ENCODE results near the gene BMPR2. TPM values are rescaled to one million over a fixed set of nuclear protein-coding genes. Genes with fewer than 3 reads are reported as not detected.
"Not testable (repeated sequence)": the region's sequence is repeated elsewhere in the genome, so short reads cannot be mapped to it uniquely, and the experiment has no call there.

Gene BMPR2
- total RNA-seq, 1 donor from 2014 or later: 17.5 TPM

DNA sequence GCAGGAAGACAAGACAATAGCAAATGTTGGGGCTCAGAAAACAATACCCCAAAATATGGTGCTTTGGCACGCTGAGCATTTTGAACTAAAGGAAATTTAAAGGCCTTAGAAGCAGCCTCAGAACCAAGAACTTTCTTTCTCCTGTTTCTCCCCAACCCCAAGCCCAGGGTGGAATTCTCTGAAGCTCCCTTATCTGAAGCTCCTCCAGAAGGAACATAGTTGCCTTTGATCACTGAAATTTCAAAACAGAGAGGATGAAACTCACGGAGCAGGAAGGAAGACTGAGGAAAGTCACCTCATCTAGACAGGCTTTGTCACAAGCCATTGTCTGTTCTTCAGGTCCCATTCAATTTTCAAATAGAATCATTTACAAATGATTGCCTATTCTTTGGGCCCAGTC, 15.5 kb upstream of the BMPR2 start:
- Mint-ChIP-seq H3K27me3 (ENCODE audit: low read depth) (no peaks in the 10 kb centered on the region), H3K4me1 (peaks cover 5% of the 10 kb centered on the region), H3K9me3 (no peaks in the 10 kb centered on the region), H3K27ac (ENCODE audit: unreplicated experiment) (no peak overlapping the region), H3K4me3 (no peak overlapping the region), H3K36me3 (ENCODE audit: low read depth) (no peaks in the 10 kb centered on the region)
- DNase-seq (ENCODE audit: low read depth, low spot score): no peak
- TF ChIP-seq CTCF (conservative IDR thresholded peaks at IDR 0.05): no peak

DNA sequence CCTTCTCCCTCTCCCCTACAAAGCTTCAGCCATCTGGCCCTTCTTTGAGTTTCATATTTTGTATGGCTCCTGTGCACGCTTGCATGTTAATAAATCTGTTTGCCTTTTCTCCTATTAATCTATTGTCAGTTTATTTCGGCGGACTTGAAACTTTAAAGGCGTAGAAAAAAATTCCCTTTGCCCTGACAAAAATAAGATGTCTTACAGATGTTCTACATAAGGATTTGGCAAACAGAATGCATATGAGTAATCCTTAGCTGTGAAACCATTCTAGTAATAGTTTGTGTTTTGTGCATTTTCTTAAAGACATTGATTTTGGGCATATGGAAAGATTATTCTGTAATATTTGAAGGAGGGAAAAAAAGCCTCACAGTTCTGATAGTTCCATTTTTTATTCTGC, 15.0 kb upstream of the BMPR2 start:
- no peaks in the 10 kb centered on the region for H3K27me3 Mint-ChIP-seq (ENCODE audit: low read depth)
- TF ChIP-seq CTCF (conservative IDR thresholded peaks at IDR 0.05): no peak
- no peaks in the 10 kb centered on the region for H3K9me3 Mint-ChIP-seq
- H3K36me3 Mint-ChIP-seq (ENCODE audit: low read depth): no peaks in the 10 kb centered on the region
- no peak for DNase-seq (ENCODE audit: low read depth, low spot score)
- H3K4me1 Mint-ChIP-seq: peaks cover 3% of the 10 kb centered on the region
- no peak overlapping the region for H3K4me3 Mint-ChIP-seq
- no peak overlapping the region for H3K27ac Mint-ChIP-seq (ENCODE audit: unreplicated experiment)

GRCh38 chr2:202373490-202373889, 2.6 kb upstream of the BMPR2 start:
- Mint-ChIP-seq H3K4me3 (peak overlapping the region; percentile 81), H3K27me3 (ENCODE audit: low read depth) (no peaks in the 10 kb centered on the region), H3K4me1 (peaks cover 29% of the 10 kb centered on the region), H3K9me3 (no peaks in the 10 kb centered on the region), H3K36me3 (ENCODE audit: low read depth) (no peaks in the 10 kb centered on the region), H3K27ac (ENCODE audit: unreplicated experiment) (no peak overlapping the region)
- DNase-seq (ENCODE audit: low read depth, low spot score): no peak
- TF ChIP-seq CTCF (conservative IDR thresholded peaks at IDR 0.05): no peak

- DNase-seq (ENCODE audit: low read depth, low spot score); H3K27ac Mint-ChIP-seq (ENCODE audit: unreplicated experiment); H3K36me3 Mint-ChIP-seq (ENCODE audit: low read depth); H3K27me3 Mint-ChIP-seq (ENCODE audit: low read depth); H3K9me3 Mint-ChIP-seq: not testable (repeated sequence)
- Mint-ChIP-seq H3K4me3 (peak overlapping the region; percentile 100), H3K4me1 (peaks cover 34% of the 10 kb centered on the region)
These were observed 1.7 kb upstream of the BMPR2 start for GRCh38 chr2:202374383-202374782.

- peak overlapping the region; percentile 100 for H3K4me3 Mint-ChIP-seq
- peak; percentile 55 for DNase-seq (ENCODE audit: low read depth, low spot score)
- H3K27ac Mint-ChIP-seq (ENCODE audit: unreplicated experiment): peak overlapping the region; percentile 99
- no peaks in the 10 kb centered on the region for H3K27me3 Mint-ChIP-seq (ENCODE audit: low read depth)
- no peak for TF ChIP-seq CTCF (conservative IDR thresholded peaks at IDR 0.05)
- no peaks in the 10 kb centered on the region for H3K9me3 Mint-ChIP-seq
- peaks cover 40% of the 10 kb centered on the region for H3K4me1 Mint-ChIP-seq
- no peaks in the 10 kb centered on the region for H3K36me3 Mint-ChIP-seq (ENCODE audit: low read depth)
These were observed 1.0 kb upstream of the BMPR2 start for GRCh38 chr2:202375033-202375608.

- DNase-seq (ENCODE audit: low read depth, low spot score): peak; percentile 47
- peaks cover 5% of the 10 kb centered on the region for H3K36me3 Mint-ChIP-seq (ENCODE audit: low read depth)
- H3K4me1 Mint-ChIP-seq: peaks cover 46% of the 10 kb centered on the region
- H3K27ac Mint-ChIP-seq (ENCODE audit: unreplicated experiment): peak overlapping the region; percentile 98
- H3K9me3 Mint-ChIP-seq: peaks cover 2% of the 10 kb centered on the region
- no peak for TF ChIP-seq CTCF (conservative IDR thresholded peaks at IDR 0.05)
- H3K27me3 Mint-ChIP-seq (ENCODE audit: low read depth): no peaks in the 10 kb centered on the region
- peak overlapping the region; percentile 100 for H3K4me3 Mint-ChIP-seq
These were observed 506 bp downstream of the BMPR2 start for GRCh38 chr2:202376460-202377206.

Data from neural crest cell (in vitro differentiated cells).